Measurements from ENCODE around the gene COPS6.
A peak's percentile ranks its signal among the peaks of the same experiment; 100 is the strongest.

COPS6 gene

GRCh38 chr7:100088621-100089457, at the start of gene COPS6:
TSS of gene COPS6 (plus strand) at chr7:100088969. CDS start at chr7:100088991, 22 bp downstream.
- no peak for DNase-seq

GRCh38 chr7:100040575-100040974, 48.2 kb upstream of the COPS6 start:
- DNase-seq = no peak

- DNase-seq = no peak
These were observed 44.1 kb upstream of the COPS6 start for GRCh38 chr7:100044718-100045117.

GRCh38 chr7:100048680-100049079, 40.1 kb upstream of the COPS6 start:
- DNase-seq = no peak

GRCh38 chr7:100049441-100050291, 39.1 kb upstream of the COPS6 start, which contains the start of gene ZSCAN21:
TSS of gene ZSCAN21 (plus strand) at chr7:100049774. CDS start at chr7:100057007, 7,233 bp downstream.
- no peak for DNase-seq

GRCh38 chr7:100051611-100052010, 37.2 kb upstream of the COPS6 start:
- DNase-seq = no peak

- DNase-seq = peak; percentile 70
These were observed 35.6 kb upstream of the COPS6 start for GRCh38 chr7:100053215-100053614.

GRCh38 chr7:100057006-100057405, 31.8 kb upstream of the COPS6 start:
- no peak for DNase-seq

GRCh38 chr7:100059251-100059739, 29.5 kb upstream of the COPS6 start:
- DNase-seq = no peak

GRCh38 chr7:100061518-100062193, 27.1 kb upstream of the COPS6 start:
- no peak for DNase-seq

- no peak for DNase-seq
These were observed 25.4 kb upstream of the COPS6 start for GRCh38 chr7:100063376-100063775.

GRCh38 chr7:100064162-100064561, 24.6 kb upstream of the COPS6 start:
- DNase-seq = no peak

- no peak for DNase-seq
These were observed 23.1 kb upstream of the COPS6 start for GRCh38 chr7:100065452-100066186.

GRCh38 chr7:100066953-100067352, 21.8 kb upstream of the COPS6 start:
- DNase-seq = no peak

- DNase-seq = no peak
These were observed 18.8 kb upstream of the COPS6 start for GRCh38 chr7:100069991-100070390.

- DNase-seq = no peak
These were observed 17.6 kb upstream of the COPS6 start for GRCh38 chr7:100071018-100071723.

- DNase-seq = no peak
These were observed 16.3 kb upstream of the COPS6 start for GRCh38 chr7:100072462-100072861.

- DNase-seq = no peak
These were observed 13.9 kb upstream of the COPS6 start for GRCh38 chr7:100074841-100075240.

GRCh38 chr7:100075418-100075817, 13.4 kb upstream of the COPS6 start:
- no peak for DNase-seq

GRCh38 chr7:100077205-100077604, 11.6 kb upstream of the COPS6 start:
- no peak for DNase-seq

- DNase-seq = no peak
These were observed 9.7 kb upstream of the COPS6 start for GRCh38 chr7:100079024-100079560.

Measured in NCI-H1436 treated with DMSO at 0.1 percent for 48 hours (cell line).